Left renal cortex interstitium (tissue), 4 donors: ENCODE data around the gene RPL9. TPM values are rescaled to one million over a fixed set of nuclear protein-coding genes. Genes with fewer than 3 reads are reported as not detected.
"Not testable (repeated sequence)": the region's sequence is repeated elsewhere in the genome, so short reads cannot be mapped to it uniquely, and the experiment has no call there.

Experiments used
- DNase-seq, 4 donors: peaks; one replicate each; pipeline ENCODE4 v3.0.0-alpha.2; 2013; ENCODE audit warnings: low read depth in 4 of 4, low spot score in 2 of 4, missing footprints in 1 of 4
- polyA plus RNA-seq, 4 donors: library from polyadenylated mRNA; unstranded; fragments of 120-200 nt; gene quantifications; one replicate each; pipeline ENCODE4 v1.2.1, GENCODE V29; 2013; ENCODE audit not compliant: insufficient read length in 4 of 4

The RPL9 gene
- 1,000 to 10,000 TPM in 2 of 4 donors, 100 to 1,000 TPM in 2; 515 to 1,676 (median 967) TPM for polyA plus RNA-seq

DNA sequence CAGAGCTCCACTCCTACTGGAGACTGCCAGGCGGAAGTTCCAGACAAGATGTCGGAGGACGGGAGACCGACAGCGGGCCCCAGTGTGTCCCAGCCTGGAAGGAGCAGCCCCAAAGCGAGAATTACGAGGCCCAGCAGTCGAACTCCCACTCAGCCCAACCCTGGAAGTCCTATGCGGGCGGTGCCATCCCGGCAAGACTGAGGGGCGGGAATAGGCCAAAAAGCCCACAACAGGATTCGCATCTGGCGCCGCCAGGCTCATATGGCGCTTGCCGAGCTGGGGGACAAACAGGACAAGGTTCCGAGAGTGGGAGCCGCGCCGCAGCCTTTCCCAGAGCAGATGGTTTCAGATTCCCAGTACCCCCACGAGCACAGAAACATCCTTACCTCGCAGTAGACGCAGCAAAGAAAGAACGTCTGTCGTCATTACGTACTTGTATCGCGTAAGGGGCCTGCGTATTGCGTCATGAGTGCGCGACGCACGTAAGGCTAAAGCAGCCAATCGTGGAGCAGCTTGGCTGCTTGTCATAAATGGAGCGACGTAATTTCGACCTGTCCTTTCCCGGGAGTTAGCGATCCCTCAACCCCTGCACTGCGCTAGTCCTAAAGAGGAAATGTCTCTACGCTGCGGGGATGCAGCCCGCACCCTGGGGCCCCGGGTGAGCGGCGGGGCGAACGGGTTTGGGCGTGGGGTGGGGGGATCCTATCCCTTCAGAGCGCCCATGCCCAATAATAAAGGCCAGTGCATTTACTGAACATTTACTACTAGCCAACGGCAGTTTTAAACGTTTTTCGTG lies at the start of gene RPL9, which contains the start of gene LIAS:
TSS of gene RPL9 (minus strand) at position 418 of the 796 bp plus-strand sequence. CDS start 483 bp downstream, outside the sequence.
TSS of gene LIAS (plus strand) at position 552 of the 796 bp plus-strand sequence. CDS start at position 614, 62 bp downstream.
- DNase-seq = peak; percentile 94 to 99 (median 96)

DNA sequence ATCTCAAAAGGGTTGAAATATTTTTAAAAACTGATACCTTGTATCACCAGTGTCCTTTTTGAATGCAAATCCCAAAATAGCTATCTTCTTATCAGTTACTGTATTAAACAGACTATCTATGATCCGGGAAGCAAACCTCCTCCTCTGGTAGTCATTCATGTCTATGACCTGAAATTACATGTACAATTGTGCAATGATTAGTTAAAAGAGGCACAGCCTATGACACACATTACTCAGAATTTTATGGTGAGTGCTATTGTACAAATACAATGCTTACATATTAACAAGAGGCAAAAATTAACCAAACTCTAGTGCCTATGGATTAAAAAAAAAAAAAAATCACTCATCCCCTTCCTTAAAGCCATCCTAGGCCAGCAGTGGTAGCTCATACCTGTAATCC lies 46.9 kb upstream of the RPL9 start:
- DNase-seq = no peak

DNA sequence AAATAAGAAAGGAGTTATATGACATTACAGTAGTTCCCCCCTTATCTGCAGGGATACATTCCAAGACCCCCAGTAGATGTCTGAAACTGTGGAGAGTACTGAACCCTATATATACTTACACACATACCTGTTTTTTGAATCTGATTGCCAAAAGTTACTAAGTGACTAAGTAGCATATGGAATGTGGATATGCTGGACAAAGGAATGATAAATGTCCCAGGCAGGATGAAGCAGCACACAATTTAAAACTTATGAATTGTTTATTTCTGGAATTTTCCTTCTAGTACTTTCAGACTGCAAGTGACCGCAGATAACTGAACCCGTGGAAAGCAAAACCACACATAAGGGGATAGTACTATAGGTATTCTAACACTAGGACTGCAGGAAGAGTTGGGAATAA lies 45.8 kb upstream of the RPL9 start:
- no peak for DNase-seq

DNA sequence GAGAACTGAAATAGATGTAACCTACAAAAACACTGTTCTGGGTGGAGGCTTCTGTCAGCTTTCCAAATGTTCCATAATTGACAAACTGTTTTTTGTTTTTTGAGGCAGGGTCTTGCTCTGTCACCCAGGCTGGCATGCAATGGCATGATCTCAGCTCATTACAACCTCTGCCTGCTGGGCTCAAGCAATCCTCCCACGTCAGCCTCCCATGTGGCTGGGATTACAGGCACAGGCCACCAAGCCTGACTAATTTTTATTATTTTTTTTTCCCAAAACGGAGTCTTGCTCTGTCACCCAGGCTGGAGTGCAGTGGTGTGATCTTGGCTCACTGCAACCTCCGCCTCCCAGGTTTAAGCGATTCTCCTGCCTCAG lies 43.9 kb upstream of the RPL9 start:
- not testable (repeated sequence) for DNase-seq

DNA sequence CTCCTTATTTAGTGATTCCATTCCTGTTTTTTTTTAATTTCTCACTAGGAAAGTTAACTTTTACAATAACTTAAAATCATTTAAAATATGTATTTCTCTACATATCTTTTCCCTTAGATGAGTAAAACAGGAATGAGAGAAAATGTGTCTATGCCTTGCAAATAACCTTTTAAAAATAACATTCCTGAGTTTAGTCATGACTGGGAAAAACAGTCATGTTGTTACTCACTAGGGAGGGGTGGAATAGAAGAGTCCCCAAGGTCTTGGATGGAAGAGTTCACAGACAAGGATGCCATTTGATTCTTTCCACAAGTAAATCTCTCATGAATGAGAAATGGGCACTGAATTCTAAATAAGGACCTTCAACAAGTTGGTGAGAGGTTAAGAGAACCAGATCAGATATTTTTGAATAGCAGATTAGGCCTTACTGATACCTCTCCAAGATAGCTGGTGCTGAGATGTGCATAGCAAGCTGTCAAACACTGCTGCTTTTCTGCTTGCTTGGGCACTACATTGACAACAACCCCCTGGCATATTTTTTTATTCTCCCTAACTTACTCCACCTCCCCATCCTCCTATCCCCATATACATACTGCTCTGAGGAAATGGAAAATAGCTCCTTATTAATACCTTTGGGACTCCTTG lies 43.4 kb upstream of the RPL9 start:
- no peak for DNase-seq

DNA sequence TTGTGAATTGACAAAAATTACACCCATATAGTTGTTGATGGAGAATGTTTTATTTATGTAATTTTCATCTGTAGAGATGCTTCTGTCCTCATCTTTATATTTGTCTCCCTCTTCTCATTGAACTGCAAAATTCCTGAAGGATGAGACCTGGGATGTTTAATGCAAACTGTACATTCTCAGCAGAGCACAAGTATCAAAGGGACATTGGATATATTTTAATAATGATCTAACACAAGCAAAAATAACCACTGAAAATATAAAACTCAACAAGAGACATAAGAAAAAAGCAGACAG lies 40.0 kb upstream of the RPL9 start:
- DNase-seq = no peak

DNA sequence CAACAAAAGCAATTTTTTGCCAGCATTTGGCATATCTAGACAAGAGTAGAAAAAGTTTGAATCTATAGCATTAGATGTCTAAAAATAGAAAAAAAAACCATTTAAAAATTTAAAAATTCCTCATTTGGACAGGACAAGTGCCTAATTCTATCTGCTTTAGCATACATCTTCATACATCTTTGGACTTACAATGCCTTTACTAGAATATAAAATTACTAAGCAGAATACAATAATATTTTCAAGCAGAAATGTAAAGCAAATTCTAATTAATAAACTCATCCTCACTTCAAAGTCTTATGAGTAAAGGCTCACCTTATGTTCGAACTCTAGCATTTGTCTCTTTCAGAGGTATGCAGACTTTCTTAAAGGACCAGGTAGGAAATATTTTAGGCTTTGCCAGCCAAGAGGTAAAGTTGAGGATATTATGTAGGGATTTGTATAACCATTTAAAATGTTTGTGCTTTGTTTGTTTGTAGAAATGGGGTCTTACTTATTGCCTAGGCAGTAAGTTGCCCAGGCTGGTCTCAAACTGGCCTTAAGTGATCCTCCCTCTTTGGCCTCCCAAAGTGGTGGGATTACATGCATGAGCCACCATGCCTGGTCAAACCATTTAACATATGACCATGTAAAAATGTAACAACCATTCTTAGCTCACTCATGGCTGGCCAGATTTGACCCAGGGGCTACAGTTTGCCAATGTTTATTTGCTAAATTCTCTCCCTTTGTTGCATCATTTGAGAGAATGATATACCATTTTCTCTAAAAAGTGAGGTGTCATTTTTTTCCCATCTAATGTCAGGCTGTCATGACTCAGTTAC lies 39.4 kb upstream of the RPL9 start:
- DNase-seq = no peak

DNA sequence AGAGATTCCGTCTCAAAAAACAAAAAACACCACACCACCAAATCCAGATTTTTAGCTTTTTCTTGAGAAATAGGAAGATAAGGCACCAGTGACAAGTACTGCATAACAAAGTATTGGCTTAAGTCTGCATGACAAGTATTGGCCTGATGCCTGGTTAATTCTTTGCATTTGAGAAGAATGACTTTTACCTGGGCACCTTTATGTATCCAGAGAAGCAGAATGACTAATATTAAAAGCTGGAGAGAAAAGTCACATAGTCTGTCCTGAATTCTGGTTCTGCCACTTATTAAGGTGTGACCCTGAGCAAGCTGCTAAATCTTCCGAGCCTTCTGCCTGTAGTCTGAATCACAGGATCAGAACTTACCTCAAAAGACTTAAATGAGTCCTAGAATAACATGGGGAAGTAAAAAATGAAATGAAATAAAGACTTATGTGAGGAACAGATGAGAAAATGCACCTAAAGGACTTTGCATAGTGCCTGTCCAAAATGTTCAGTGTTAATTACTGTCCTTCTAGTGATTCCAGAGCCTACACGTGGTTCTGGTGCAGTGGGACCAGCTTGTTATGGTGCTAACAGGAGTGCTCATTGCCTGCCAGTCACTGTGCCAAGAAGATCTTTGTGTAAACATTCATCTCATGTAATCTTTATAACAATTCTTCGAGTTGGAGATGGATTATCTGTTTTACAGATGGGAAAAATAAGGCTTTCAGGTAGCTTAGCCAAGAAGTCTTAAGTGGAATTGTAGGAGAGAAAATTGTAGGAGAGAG lies 36.9 kb upstream of the RPL9 start:
- DNase-seq = no peak

DNA sequence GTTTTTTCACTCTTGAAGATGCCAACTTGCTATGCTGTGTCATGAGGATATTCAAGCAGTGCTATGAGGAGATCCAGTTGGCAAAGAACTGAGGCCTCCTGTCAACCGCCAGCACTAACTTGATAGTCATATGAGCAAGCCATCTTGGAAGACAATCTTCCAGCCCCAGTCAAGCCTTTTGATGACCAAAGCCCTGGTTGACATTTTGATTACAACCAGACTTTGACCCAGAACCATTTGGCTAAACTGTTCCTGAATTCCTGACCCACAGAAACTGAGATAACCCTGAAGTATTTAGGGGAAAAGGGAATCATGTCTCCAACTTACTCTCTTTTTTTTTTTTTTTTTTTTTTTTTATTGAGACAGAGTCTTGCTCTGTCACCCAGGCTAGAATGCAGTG lies 35.6 kb upstream of the RPL9 start:
- DNase-seq = no peak

DNA sequence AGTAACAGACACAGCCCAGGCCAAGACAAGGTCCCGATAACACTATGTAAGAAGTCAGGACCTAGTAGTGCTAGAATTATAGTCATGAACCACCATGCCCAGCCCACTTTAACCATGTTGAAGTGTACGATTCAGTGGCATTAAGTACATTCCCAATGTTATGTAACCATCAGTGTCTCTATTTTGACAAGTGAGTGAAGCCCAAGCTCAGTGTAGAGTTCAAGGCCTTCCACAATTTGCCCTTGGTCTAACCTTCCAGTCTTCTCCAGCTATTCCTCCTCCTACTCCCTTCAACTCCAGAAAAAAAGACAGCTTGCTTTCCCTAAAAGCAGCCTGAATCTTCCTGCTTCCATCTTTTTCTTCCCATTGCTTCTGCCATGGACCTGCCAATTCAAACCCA lies 31.6 kb upstream of the RPL9 start:
- DNase-seq = no peak

DNA sequence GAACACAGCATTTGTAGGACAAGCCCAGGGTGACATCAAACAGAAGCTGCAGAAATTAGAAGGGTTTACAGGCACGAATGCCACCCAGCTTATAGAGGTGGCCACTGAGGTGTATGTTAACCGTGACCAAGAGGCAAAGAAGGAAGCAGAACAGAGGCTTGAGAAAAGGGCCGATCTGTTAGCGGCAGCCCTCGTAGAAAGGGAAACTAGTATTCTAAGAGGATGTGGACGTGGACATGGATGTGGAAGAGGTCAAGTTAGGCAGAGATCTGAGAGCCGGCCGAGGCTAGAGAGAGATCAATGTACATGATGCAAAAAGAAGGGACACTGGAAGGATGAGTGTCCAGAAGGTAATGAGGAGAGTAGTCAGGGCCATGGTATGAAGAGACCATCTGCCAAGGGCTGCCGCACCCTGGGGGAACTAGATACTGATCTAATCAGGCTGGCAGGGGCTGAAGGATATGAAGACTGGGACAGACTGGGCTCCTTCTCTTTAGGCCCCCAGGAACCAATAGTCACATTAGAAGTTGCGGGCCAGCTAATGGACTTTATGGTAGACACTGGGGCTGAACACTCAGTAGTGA lies 27.6 kb upstream of the RPL9 start:
- no peak for DNase-seq

DNA sequence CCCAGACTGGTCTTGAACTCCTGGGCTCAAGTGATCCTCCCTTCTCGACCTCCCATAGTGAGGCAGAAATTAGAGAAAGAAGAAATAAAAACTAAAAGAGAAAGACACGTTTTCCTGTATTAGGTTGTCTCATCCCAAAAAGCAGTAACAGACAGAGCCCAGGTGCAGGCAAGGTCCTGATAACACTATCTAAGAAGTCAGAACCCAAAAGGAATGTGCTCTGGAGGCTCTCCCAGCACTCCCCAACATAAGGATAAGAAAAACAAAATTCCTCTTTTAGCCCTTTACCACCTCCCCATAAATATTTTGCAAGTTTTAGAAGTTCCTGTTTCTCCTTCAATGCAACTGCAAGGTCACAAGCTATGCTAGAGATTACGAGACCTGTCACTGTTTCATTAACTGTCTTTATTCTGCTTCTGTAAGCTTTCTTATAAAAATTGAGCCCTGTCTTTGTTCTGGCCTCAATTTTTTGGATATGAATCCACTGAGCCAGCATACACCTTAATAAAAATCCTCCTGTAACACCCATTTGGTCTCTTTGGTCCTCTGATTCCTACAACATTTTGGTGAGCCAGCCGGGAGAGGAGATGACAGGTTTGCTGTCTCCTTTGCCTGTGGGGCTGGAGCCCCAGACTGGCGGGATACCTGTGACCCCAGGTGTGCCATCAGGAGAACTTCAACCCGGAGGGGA lies 26.0 kb upstream of the RPL9 start:
- no peak for DNase-seq

DNA sequence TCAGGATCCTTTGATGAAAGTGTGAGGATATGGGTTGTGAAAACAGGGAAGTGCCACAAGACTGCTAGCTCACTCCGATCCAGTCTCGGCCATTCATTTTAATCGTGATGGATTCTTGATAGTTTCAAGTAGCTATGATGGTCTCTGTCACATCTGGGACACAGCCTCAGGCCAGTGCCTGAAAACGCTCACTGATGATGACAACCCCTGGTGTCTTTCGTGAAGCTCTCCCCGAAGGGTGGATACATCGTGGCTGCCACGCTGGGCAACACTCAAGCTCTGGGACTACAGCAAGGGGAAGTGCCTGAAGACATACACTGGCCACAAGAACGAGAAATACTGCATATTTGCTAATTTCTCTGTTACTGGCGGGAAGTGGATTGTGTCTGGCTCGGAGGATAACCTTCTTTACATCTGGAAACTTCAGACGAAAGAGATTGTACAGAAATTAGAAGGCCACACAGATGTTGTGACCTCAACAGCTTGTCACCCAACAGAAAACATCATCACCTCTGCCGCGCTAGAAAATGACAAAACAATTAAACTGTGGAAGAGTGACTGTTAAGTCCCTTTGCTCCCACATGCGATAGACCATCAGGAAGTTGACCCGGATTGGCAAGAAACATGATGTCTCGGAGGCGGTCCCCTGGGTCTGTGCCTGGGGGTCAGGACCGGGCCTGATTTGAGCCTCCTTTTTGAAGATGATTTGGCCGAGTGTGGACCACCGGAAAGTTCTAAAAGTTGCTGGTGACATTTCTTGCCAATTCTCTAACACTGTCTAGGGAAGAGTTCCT lies 22.4 kb upstream of the RPL9 start:
- no peak for DNase-seq

DNA sequence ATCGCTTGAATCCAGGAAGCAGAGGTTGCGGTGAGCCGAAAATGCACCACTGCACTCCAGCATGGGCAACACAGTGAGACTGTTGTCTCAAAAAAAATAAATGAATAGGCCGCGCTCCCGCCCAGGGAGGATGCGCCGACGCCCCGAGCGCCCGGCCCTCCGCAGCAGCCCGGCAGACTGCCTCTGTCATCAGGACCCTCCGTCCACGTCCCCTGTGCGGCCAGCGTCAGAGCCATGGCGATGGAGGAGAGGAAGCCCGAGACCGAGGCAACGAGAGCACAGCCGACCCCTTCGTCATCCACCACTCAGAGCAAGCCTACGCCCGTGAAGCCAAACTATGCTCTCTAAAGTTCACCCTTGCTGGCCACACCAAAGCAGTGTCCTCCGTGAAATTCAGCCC lies 21.5 kb upstream of the RPL9 start:
- DNase-seq = no peak

DNA sequence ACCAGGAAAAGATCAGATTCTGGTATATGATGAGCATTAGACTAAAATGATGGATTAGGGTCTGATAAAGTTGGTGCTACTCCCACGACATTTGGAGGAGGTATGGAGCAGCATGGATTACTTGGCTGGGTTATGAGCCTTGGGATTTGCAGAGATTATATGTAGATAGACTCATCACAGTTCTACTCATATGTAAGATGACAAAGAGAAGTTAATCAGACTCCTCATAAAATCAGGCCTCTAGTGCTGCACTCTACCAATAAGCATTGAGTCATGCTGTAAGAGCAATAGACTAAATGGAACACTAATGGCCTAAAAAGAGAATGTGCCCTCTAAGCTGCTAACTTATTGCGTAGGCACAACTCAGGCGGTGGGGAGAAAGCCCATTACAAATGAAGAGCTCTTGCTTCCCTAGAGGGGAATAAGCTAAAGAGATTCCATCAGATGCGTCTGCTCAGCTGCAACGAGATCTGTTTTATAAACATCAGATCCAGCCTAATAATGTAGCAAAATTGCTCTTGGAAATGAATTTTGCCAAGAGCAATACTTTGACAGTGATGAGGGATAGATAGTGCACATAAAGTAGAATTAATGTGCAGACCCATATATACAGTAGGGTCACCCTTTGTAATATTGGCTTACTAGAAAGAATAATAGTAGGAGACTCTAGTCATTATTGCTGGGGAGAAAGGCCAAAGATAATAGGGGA lies 17.6 kb upstream of the RPL9 start:
- no peak for DNase-seq

DNA sequence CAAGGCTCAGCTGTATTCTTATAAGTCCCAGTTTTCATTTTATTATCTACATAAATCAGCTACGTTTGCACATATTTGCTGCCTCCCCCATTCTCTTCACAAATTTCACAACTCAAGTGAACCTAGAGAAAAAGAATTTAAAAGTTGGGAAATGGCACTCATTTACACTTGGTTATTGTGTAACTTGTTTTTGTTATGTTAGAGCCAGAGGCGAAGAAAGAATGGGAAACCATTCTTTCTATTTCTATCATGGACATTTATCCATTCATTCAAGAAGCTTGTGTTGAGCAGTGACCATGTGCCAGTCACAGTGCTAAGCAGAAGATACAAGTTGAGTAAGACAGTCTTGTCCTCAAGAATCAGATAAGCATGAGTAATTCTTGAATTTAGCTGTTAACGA lies 13.7 kb upstream of the RPL9 start:
- DNase-seq = no peak

DNA sequence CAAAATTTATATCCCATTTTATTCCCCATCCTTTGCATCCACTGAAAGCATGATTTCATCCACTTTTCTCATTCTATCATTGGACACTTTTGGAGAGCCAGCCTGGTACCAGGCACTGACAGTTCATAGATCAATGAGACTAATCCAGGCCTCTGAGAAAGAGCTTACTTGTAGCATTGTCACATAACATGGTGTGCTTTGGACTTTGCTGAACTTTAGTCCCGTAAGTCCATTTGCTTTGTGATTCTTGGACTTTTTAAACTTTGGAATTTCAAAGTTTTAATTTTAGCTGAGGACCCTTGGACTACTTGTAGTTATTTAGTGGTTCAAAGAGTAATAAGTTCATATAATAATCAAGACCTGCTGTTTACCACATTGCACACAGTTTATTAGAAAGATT lies 11.7 kb upstream of the RPL9 start:
- DNase-seq = no peak

DNA sequence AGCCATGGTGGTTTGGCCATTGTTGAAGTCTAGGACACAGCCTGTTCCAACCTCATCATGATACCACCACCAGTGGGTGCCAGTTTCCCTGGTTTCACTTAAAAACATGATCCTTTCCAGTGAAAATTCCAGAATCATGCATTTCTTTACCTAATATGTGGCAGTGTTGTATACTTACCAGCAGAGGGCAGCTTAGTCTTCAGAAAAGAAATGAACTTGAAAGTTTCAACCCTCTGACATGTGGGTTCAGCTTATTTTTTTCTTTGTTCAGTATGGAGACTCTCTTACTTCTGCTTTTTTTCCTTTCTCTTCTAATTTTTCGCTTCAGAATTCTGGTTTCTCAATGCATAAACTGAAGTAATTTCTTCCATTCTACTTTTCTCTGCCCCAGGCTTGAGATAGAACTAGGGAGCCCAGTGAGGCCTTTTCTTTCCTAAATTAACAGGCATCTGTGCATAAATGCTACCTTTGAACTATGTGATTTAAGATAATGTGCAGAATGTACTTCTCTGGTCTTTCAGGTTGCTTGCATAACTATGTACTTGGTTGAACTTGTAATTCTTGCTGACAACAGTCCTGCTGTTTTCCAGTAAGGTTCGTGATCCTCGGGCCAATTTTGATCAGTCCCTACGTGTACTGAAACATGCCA lies 10.8 kb upstream of the RPL9 start:
- DNase-seq = peak in 3 of 4 donors; percentile 50 to 73 (median 65)
